Activated CD8-positive, alpha-beta T cell treated with anti-CD3 and anti-CD28 coated beads for 36 hours (primary cell): Measurements from ENCODE around the gene MPND. TPM values are rescaled to one million over a fixed set of nuclear protein-coding genes. Genes with fewer than 3 reads are reported as not detected.
"Not testable (repeated sequence)": the region's sequence is repeated elsewhere in the genome, so short reads cannot be mapped to it uniquely, and the experiment has no call there.

Source experiments
- ATAC-seq: fragments of 200-7000 bp; cut with Tn5 transposase; one replicate; pipeline ENCODE4 v1.10.0; 2021; ENCODE audit warnings: mild to moderate bottlenecking, moderate library complexity
- CTCF ChIA-PET: fragments of 350-600 bp; sonication (Branson Sonifier 250); formaldehyde crosslinking; loops from one replicate; lab custom pipeline; 2021; ENCODE audit warnings: antibody characterized with exemption; lab: Charles Lee
- POLR2A ChIA-PET: fragments of 350-600 bp; sonication (Branson Sonifier 250); formaldehyde crosslinking; loops from one replicate; lab custom pipeline; 2021; ENCODE audit warnings: antibody characterized with exemption; lab: Charles Lee
- DNase-seq: peaks from one replicate; pipeline ENCODE4 v3.0.0-alpha.2; 2020
- H3K27ac Mint-ChIP-seq: one replicate; pipeline ENCODE4 v1.8.0; 2021; ENCODE audit warnings: mild to moderate bottlenecking, mixed read lengths
- H3K27me3 Mint-ChIP-seq: one replicate; pipeline ENCODE4 v1.8.0; 2021; ENCODE audit warnings: mixed read lengths
- H3K36me3 Mint-ChIP-seq: one replicate; pipeline ENCODE4 v1.8.0; 2021; ENCODE audit warnings: low read depth, mixed read lengths
- H3K4me1 Mint-ChIP-seq: one replicate; pipeline ENCODE4 v1.8.0; 2021; ENCODE audit warnings: low read depth, mixed read lengths
- H3K4me3 Mint-ChIP-seq: one replicate; pipeline ENCODE4 v1.8.0; 2021; ENCODE audit warnings: mild to moderate bottlenecking, moderate library complexity, mixed read lengths
- H3K9me3 Mint-ChIP-seq: one replicate; pipeline ENCODE4 v1.8.0; 2021; ENCODE audit warnings: mixed read lengths
- CTCF ChIP-seq: fragments of 200-600 bp; IDR thresholded peaks from one replicate; pipeline ENCODE4 v1.8.0; 2022; ENCODE audit warnings: antibody characterized with exemption, mild to moderate bottlenecking
- intact Hi-C: fragments of 100-400 bp; cut with micrococcal nuclease; formaldehyde crosslinking; loops from one replicate; pipeline ENCODE4 v1.10.0; 2022
- total RNA-seq, 2 experiments: library from RNA; stranded (reverse); gene quantifications; one replicate each; pipeline ENCODE4 v1.2.3, GENCODE V29; 2021

Gene MPND
- total RNA-seq, 2 experiments from 2014 or later, result 15.5 to 16.6 TPM

- no peak for TF ChIP-seq CTCF
- no peak for ATAC-seq
- intact Hi-C loops, result no loop called here
Measured at GRCh38 chr19:4346020-4346383, 2.6 kb downstream of the MPND start.

DNA sequence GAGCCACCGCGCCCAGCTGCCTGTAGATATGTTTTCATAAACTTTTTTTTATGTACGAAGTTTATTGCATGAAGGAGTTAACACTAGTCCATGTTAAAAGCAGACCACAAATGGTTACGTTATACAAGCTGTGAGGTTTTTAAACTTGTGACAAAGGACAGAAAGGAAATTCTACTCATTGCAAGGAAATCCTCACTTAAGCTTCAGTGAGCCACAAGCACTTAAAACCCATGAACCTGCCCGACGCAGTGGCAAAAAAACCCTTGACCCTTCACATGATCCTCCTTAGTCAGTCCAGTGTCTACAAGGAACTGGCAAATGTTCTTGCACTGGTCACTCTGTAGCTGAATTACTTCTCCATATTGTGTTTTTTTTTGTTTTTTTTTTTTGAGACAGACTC is 4.2 kb downstream of the MPND start:
- no peak for ATAC-seq
- CTCF ChIA-PET, result interaction anchor here (0.7 to 1.4 kb wide), 2 partner anchors 79 to 81 kb away, joined by 3 to 4 read pairs; no protein-coding TSS in a partner anchor
- POLR2A ChIA-PET, result interaction anchor here (1.1 kb wide), 1 partner anchor 21 kb away, joined by 3 read pairs; no protein-coding TSS in a partner anchor
- intact Hi-C loops, result no loop called here
- H3K27ac Mint-ChIP-seq, result no peak overlapping the region
- DNase-seq, result no peak
- H3K27me3 Mint-ChIP-seq, result no peaks in the 10 kb centered on the region
- peaks cover 4% of the 10 kb centered on the region for H3K36me3 Mint-ChIP-seq
- peaks cover 8% of the 10 kb centered on the region for H3K4me1 Mint-ChIP-seq
- H3K9me3 Mint-ChIP-seq, result no peaks in the 10 kb centered on the region
- no peak overlapping the region for H3K4me3 Mint-ChIP-seq
- no peak for TF ChIP-seq CTCF

More at GRCh38 chr19:4346020-4346383, 2.6 kb downstream of the MPND start:
- POLR2A ChIA-PET, result interaction anchor here (0.9 to 1.4 kb wide), 3 partner anchors 10 to 79 kb away, joined by 3 to 5 read pairs (median 4); no protein-coding TSS in a partner anchor
- no peaks in the 10 kb centered on the region for H3K9me3 Mint-ChIP-seq
- H3K4me1 Mint-ChIP-seq, result peaks cover 11% of the 10 kb centered on the region
- peaks cover 4% of the 10 kb centered on the region for H3K36me3 Mint-ChIP-seq
- no peak overlapping the region for H3K4me3 Mint-ChIP-seq
- H3K27me3 Mint-ChIP-seq, result no peaks in the 10 kb centered on the region
- CTCF ChIA-PET, result interaction anchor here (0.6 kb wide), 2 partner anchors 55 to 1918 kb away, joined by 3 read pairs; no protein-coding TSS in a partner anchor
- no peak for DNase-seq
- H3K27ac Mint-ChIP-seq, result no peak overlapping the region

DNA sequence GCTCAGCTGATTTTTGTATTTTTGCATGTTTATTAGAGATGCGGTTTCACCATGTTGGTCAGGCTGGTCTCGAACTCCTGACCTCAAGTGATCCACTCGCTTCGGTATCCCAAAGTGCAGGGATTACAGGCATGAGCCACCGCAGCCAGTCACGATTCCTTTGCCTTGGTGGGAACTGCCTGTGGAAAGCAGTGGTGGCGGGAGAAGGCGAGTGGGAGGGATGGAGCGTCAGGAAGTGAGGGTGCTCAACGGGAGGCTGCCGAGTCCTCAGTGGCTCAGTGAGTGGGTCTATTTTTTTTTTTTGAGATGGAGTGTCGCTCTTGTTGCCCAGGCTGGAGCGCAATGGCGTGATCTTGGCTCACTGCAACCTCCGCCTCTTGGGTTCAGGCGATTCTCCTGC is 5.9 kb downstream of the MPND start:
- DNase-seq, H3K27ac Mint-ChIP-seq, intact Hi-C loops, H3K4me1 Mint-ChIP-seq, H3K27me3 Mint-ChIP-seq, H3K4me3 Mint-ChIP-seq, H3K9me3 Mint-ChIP-seq, H3K36me3 Mint-ChIP-seq, CTCF ChIA-PET, ATAC-seq: not testable (repeated sequence)
- POLR2A ChIA-PET, result interaction anchor here (0.7 kb wide), 1 partner anchor 22 kb away, joined by 3 read pairs; no protein-coding TSS in a partner anchor

- no peaks in the 10 kb centered on the region for H3K9me3 Mint-ChIP-seq
- peaks cover 4% of the 10 kb centered on the region for H3K36me3 Mint-ChIP-seq
- intact Hi-C loops, result loop anchor here (5.0 kb wide), 1 partner anchor 83 kb away; no protein-coding TSS in a partner anchor
- H3K4me1 Mint-ChIP-seq, result peaks cover 5% of the 10 kb centered on the region
- H3K4me3 Mint-ChIP-seq, result no peak overlapping the region
- no peak for ATAC-seq
- TF ChIP-seq CTCF, result no peak
- no peak for DNase-seq
- no peak overlapping the region for H3K27ac Mint-ChIP-seq
- POLR2A ChIA-PET, result no interaction called here
- H3K27me3 Mint-ChIP-seq, result no peaks in the 10 kb centered on the region
- CTCF ChIA-PET, result interaction anchor here (5.6 kb wide), 1 partner anchor 84 kb away, joined by 84 read pairs; no protein-coding TSS in a partner anchor
Measured at GRCh38 chr19:4350111-4350510, 6.7 kb downstream of the MPND start.

DNA sequence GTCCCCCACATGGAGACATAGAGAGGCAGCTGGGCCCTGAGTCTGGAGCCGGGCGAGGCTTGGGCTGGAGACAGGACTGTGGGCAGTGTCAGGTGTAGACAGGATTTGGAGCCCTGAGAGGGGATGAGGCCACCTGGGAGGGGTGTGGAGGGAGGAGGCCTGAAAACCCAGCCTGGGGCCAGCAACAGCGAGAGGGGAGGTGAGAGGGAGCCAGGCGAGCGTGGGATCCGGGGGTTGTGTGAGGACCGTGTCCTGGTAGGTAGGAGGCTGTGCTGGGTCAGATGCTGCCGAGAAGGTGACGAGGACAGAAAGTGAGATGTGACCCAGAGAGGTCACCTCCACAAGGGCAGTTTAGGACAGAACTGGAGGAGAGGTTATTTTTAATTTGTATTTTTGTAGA is 7.4 kb downstream of the MPND start:
- Mint-ChIP-seq H3K27me3 (no peaks in the 10 kb centered on the region), H3K4me3 (no peak overlapping the region), H3K36me3 (peaks cover 4% of the 10 kb centered on the region), H3K4me1 (peaks cover 2% of the 10 kb centered on the region), H3K9me3 (no peaks in the 10 kb centered on the region), H3K27ac (no peak overlapping the region)
- intact Hi-C loops, result loop anchor here (5.0 kb wide), 1 partner anchor 83 kb away; no protein-coding TSS in a partner anchor
- POLR2A ChIA-PET, result no interaction called here
- no peak for TF ChIP-seq CTCF
- no peak for DNase-seq
- CTCF ChIA-PET, result interaction anchor here (5.6 kb wide), 1 partner anchor 85 kb away, joined by 84 read pairs; no protein-coding TSS in a partner anchor
- no peak for ATAC-seq
